Stimulated activated naive CD8-positive, alpha-beta T cell treated with anti-CD3 and anti-CD28 coated beads, Interleukin-15, Interleukin-2, amounts not matched to agents 100 ng/mL and 50 ng/mL, for 24 hours (primary cell): ENCODE data around the gene DNAJC4.

Experiments
- H3K27ac Mint-ChIP-seq: one replicate; pipeline ENCODE4 v1.8.0; 2021; ENCODE audit warnings: mild to moderate bottlenecking, mixed read lengths
- H3K27me3 Mint-ChIP-seq: one replicate; pipeline ENCODE4 v1.8.0; 2021; ENCODE audit warnings: mixed read lengths
- H3K36me3 Mint-ChIP-seq: one replicate; pipeline ENCODE4 v1.8.0; 2021; ENCODE audit warnings: low read depth, mixed read lengths
- H3K4me1 Mint-ChIP-seq: one replicate; pipeline ENCODE4 v1.8.0; 2021; ENCODE audit warnings: low read depth, mixed read lengths
- H3K4me3 Mint-ChIP-seq: one replicate; pipeline ENCODE4 v1.8.0; 2021; ENCODE audit warnings: mild to moderate bottlenecking, mixed read lengths
- H3K9me3 Mint-ChIP-seq: one replicate; pipeline ENCODE4 v1.8.0; 2021; ENCODE audit warnings: mixed read lengths

Gene DNAJC4

DNA sequence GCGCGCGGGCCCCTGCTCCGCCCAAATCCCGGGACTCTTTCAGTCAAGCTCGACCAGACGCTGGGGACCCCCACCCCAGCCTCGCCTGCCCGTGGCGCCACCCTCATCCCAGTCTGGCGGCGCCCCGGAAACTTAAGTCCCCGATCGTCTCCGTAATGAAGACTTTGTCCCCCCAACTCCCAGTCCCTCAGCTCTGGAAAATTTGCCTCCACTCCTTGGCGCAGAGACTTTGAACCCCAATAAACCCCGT is 21.3 kb downstream of the DNAJC4 start:
- H3K27me3 Mint-ChIP-seq = no peaks in the 10 kb centered on the region
- H3K27ac Mint-ChIP-seq = peak overlapping the region; percentile 31
- peaks cover 17% of the 10 kb centered on the region for H3K4me1 Mint-ChIP-seq
- peak overlapping the region; percentile 85 for H3K4me3 Mint-ChIP-seq
- no peaks in the 10 kb centered on the region for H3K9me3 Mint-ChIP-seq
- H3K36me3 Mint-ChIP-seq = no peaks in the 10 kb centered on the region

DNA sequence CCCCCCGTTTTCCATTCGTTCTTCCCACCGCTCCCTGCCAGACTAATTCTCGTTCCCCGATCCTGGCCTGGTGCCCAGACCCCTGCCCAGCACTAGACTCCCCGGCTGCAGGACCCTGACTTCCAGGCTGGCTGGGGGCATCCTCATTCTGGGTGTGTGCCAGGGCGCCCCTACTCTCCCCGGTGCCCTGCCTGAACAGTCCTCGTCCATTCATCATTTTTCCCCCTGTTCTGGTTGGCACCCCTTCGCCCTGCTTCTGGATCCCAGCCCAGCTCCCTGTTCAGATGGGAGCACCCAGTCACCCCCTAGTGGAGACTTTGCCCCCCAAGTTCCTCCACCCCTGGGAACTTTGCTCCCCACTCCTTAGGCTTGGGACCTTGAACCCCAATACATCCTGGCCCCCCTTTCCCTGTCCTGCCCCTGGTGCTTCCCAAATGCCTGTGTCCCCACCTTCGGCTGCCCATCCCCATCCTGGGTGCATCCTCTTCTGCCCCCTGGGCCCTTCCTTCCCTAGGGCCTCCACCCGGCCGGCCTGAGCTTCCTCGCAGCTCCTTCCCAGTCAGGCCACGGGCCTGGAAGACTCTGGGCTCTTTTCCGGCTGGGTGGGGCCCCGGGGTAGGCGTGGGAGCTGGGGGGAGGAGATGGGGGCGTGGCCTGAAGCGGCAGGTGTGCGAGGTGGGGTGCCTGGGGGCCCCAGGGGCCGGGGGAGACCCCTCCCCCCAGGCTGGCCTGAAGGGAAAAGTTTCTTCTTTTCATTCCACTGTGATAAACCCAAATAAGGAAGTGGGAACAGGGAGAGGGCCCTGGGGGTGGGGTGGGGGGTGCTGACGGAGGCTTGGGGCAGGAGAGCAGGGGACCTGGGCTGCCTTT is 21.9 kb downstream of the DNAJC4 start:
- Mint-ChIP-seq H3K9me3 (no peaks in the 10 kb centered on the region), H3K27me3 (no peaks in the 10 kb centered on the region), H3K27ac (peak overlapping the region; percentile 31), H3K4me3 (peak overlapping the region; percentile 85), H3K4me1 (peaks cover 17% of the 10 kb centered on the region), H3K36me3 (no peaks in the 10 kb centered on the region)

DNA sequence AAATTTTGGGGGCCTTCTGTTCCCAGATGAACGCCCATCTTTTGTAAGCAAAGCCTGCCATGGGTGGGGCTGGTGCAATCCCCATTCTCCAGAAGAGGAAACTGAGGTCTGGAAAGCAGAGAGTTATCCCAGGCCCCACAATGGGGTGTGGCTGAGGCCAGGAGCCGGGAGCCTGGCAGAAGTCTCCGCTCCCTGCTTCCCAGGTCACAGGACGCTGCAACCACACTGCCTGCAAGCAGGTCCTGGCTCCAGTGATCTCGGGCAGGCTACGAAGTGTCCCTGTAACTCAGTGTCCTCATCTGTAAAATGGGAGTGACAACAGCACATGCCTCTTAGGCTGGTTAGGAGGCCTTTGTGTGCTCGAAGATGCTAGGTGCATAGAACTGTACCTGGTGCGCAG is 22.7 kb downstream of the DNAJC4 start:
- Mint-ChIP-seq H3K27me3 (no peaks in the 10 kb centered on the region), H3K4me1 (peaks cover 13% of the 10 kb centered on the region), H3K36me3 (no peaks in the 10 kb centered on the region), H3K4me3 (no peak overlapping the region), H3K27ac (no peak overlapping the region), H3K9me3 (no peaks in the 10 kb centered on the region)

DNA sequence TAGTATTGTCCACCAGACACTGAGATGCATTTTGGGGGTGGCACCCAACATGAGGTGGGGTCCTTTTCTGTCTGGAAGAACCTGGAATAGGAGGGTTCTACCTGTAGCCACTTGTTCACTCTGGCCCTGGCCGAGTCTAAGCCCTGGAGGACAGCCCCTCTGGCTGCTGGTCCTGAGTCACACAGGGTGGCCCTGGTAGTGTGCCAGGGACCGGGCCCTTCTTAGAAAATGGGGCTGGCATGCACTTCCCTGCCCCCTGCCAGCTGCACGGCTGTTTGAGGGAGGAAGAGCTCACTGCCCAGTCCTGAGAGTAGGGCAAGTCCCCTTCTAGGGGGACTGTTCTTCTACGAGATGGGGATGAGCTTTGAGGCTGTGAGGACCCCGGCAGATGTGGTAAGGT is 23.1 kb downstream of the DNAJC4 start:
- Mint-ChIP-seq H3K9me3 (no peaks in the 10 kb centered on the region), H3K27me3 (no peaks in the 10 kb centered on the region), H3K27ac (no peak overlapping the region), H3K36me3 (no peaks in the 10 kb centered on the region), H3K4me1 (peaks cover 12% of the 10 kb centered on the region), H3K4me3 (no peak overlapping the region)

DNA sequence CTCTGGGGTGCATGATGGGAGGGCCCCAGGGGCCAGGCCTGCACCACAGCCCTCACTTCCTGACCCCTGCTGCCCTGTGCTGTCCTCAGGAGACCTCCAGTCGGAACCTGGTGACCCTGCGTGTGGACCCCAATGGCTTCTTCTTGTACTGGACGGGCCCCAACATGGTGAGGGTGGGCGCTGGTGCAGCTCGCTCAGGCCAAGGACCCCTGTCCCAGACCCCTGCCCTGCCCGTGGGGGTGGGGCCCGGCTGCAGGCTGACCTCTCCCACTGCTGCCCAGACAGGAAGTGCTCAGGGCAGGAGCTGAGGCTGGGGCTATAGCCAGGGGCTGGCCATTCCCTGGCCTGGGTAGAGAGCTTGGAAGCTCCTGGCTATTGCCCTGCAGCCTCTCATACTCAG is 24.0 kb downstream of the DNAJC4 start:
- Mint-ChIP-seq H3K27me3 (no peaks in the 10 kb centered on the region), H3K4me3 (no peak overlapping the region), H3K4me1 (peaks cover 13% of the 10 kb centered on the region), H3K27ac (no peak overlapping the region), H3K36me3 (peaks cover 2% of the 10 kb centered on the region), H3K9me3 (no peaks in the 10 kb centered on the region)

DNA sequence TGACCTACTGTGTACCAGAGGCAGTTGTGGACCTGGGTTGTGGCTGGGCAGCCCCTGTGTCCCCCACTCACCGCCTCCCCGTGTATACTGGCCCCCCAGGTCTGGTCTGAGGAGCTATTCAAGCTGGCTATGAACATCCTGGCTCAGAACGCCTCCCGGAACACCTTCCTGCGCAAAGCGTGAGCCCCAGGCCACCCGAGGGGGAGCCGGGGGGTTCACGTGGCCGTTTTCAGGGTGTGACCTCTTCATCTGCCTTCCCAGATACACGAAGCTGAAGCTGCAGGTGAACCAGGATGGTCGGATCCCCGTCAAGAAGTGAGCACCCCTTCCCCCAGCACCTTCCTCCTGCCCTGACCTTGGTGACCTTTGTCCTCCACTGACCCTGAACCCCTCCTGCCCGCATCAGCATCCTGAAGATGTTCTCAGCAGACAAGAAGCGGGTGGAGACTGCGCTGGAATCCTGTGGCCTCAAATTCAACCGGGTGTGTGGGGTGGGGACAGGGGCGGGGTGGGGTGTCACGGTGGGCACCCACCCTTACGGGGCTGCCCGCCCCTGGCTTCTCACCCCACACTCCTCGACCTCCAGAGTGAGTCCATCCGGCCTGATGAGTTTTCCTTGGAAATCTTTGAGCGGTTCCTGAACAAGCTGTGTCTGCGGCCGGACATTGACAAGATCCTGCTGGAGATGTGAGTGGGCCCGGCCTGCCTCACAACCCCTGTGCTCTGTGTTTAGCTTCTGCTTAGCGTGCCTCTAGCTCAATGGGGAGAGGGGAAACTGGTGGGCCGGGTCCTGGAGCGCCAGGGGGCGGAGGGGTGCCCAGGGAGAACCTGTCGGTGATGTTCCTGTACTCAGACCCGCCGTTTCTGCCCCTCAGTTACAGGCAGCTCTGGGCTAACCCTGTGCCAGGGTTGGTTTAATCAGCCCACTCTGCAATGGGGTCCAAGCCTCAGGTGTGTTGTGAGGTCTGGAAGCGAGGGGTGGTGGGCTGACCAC is 25.1 kb downstream of the DNAJC4 start:
- Mint-ChIP-seq H3K27me3 (no peaks in the 10 kb centered on the region), H3K36me3 (peaks cover 13% of the 10 kb centered on the region), H3K4me1 (peaks cover 20% of the 10 kb centered on the region), H3K9me3 (no peaks in the 10 kb centered on the region), H3K27ac (no peak overlapping the region), H3K4me3 (no peak overlapping the region)

DNA sequence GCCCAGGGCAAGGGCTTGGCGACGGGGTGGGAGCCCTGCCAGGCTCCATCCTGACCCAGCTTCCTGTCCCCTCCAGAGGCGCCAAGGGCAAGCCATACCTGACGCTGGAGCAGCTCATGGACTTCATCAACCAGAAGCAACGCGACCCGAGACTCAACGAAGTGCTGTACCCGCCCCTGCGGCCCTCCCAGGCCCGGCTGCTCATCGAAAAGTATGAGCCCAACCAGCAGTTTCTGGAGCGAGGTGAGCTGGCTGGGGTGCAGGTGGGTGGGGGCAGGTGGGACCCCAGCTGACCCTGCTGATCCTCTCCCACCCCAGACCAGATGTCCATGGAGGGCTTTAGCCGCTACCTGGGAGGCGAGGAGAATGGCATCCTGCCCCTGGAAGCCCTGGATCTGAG is 26.0 kb downstream of the DNAJC4 start:
- H3K27ac Mint-ChIP-seq = no peak overlapping the region
- H3K9me3 Mint-ChIP-seq = no peaks in the 10 kb centered on the region
- no peaks in the 10 kb centered on the region for H3K27me3 Mint-ChIP-seq
- no peak overlapping the region for H3K4me3 Mint-ChIP-seq
- H3K4me1 Mint-ChIP-seq = peaks cover 20% of the 10 kb centered on the region
- peaks cover 13% of the 10 kb centered on the region for H3K36me3 Mint-ChIP-seq

DNA sequence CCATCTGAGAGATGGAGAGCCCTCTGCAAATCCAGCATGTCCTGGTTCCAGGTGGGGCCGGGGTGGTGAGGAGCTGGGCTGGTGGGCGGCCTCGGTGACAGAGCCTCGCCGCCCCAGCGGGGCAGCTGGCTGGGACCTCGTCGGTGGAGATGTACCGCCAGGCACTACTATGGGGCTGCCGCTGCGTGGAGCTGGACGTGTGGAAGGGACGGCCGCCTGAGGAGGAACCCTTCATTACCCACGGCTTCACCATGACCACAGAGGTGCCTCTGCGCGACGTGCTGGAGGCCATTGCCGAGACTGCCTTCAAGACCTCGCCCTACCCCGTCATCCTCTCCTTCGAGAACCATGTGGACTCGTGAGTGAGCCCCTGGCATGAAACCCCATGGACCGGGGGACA is 28.0 kb downstream of the DNAJC4 start:
- Mint-ChIP-seq H3K36me3 (peaks cover 16% of the 10 kb centered on the region), H3K4me3 (no peak overlapping the region), H3K4me1 (peaks cover 13% of the 10 kb centered on the region), H3K27ac (no peak overlapping the region), H3K9me3 (no peaks in the 10 kb centered on the region), H3K27me3 (no peaks in the 10 kb centered on the region)

DNA sequence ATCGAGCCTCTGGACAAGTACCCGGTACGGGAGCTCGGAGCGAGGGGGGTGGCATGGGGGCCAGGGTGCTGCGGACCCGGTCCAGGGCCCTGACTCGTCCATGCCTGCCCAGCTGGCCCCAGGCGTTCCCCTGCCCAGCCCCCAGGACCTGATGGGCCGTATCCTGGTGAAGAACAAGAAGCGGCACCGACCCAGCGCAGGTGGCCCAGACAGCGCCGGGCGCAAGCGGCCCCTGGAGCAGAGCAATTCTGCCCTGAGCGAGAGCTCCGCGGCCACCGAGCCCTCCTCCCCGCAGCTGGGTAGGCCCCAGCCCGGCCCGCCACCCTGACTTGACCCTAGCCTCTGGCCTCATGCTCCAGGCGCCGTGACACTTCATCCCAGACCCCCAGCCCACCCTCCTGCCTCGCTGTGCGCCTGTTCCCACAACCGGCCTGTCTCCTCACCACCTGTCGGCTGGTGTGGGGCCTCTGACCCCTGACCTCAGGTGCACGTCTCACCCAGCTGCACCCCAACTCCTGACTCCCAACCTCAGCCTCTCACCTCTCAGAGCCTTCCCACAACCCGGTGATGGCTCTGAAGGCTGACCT is 28.7 kb downstream of the DNAJC4 start:
- H3K27ac Mint-ChIP-seq = peak overlapping the region; percentile 38
- H3K9me3 Mint-ChIP-seq = no peaks in the 10 kb centered on the region
- no peaks in the 10 kb centered on the region for H3K27me3 Mint-ChIP-seq
- peaks cover 16% of the 10 kb centered on the region for H3K36me3 Mint-ChIP-seq
- peaks cover 13% of the 10 kb centered on the region for H3K4me1 Mint-ChIP-seq
- H3K4me3 Mint-ChIP-seq = no peak overlapping the region

DNA sequence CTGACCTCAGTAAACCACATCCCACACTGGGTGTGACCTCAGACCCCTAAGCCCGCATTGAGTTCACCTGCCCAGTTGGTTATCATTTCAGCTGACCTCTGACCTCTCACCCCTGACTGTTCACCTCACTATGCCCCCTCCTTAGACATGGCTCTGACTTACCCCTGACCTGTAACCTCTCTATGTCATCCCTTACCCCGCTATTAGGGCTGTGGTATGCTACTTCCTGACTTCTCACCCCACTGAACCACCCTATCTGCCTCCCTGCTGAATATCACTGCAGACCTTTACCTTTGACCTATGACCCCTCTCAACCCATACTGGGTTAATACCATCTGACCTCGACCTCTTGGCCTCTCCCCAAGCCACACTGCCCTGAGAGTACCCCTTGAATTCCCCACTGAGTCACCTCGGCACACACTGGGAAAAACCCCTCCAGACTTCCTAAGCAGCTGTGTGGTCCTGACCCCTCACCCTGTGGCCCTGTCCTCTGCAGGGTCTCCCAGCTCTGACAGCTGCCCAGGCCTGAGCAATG is 29.3 kb downstream of the DNAJC4 start:
- Mint-ChIP-seq H3K36me3 (peaks cover 16% of the 10 kb centered on the region), H3K9me3 (no peaks in the 10 kb centered on the region), H3K4me3 (no peak overlapping the region), H3K27ac (peak overlapping the region; percentile 38), H3K4me1 (peaks cover 13% of the 10 kb centered on the region), H3K27me3 (no peaks in the 10 kb centered on the region)

DNA sequence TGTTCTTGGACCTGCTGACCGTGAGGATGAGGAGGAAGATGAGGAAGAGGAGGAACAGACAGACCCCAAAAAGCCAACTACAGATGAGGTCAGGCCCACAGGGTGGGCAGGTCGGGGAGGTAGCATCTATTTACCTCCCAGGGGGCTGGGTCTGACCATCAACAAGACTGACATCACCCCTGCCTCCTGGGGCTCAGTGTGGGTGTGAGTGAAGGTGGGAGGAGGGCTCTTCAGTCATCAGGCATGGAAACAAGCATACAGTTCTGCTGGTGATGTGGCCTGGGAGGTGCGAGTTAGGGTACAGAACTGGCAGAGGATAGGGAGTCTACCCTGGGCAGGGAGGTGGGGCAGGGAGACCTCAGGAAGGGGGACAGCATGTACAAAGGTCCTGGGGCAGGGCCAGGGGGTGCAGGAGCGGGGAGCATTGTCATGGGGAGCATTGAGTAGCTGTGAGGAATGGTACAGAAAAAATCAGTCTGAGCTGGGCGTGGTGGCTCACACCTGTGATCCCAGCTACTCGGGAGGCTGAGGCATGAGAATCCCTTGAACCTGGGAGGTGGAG is 29.9 kb downstream of the DNAJC4 start:
- Mint-ChIP-seq H3K27ac (peak overlapping the region; percentile 38), H3K27me3 (no peaks in the 10 kb centered on the region), H3K9me3 (no peaks in the 10 kb centered on the region), H3K36me3 (peaks cover 16% of the 10 kb centered on the region), H3K4me1 (peaks cover 13% of the 10 kb centered on the region), H3K4me3 (no peak overlapping the region)

DNA sequence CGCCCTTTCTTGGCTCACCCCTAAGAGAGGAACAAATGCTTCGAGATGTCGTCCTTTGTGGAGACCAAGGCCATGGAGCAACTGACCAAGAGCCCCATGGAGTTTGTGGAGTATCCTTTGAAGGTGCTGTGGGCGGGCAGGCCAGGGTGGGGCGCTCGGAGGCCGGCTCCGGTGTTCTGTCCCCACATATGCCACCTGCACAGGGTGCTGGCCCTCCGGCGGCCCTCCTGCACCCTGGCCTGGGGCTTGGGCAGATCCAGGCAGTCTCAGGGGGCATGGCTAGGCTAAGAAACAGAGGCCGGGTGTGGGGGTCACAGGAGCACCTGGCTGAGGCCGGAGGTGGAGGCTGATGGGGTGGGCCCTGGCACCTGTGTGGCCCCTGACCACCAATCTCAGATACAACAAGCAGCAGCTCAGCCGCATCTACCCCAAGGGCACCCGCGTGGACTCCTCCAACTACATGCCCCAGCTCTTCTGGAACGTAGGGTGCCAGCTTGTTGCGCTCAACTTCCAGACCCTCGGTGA is 31.3 kb downstream of the DNAJC4 start:
- peaks cover 13% of the 10 kb centered on the region for H3K4me1 Mint-ChIP-seq
- H3K27me3 Mint-ChIP-seq = no peaks in the 10 kb centered on the region
- H3K9me3 Mint-ChIP-seq = no peaks in the 10 kb centered on the region
- H3K36me3 Mint-ChIP-seq = peaks cover 16% of the 10 kb centered on the region
- no peak overlapping the region for H3K4me3 Mint-ChIP-seq
- H3K27ac Mint-ChIP-seq = no peak overlapping the region

DNA sequence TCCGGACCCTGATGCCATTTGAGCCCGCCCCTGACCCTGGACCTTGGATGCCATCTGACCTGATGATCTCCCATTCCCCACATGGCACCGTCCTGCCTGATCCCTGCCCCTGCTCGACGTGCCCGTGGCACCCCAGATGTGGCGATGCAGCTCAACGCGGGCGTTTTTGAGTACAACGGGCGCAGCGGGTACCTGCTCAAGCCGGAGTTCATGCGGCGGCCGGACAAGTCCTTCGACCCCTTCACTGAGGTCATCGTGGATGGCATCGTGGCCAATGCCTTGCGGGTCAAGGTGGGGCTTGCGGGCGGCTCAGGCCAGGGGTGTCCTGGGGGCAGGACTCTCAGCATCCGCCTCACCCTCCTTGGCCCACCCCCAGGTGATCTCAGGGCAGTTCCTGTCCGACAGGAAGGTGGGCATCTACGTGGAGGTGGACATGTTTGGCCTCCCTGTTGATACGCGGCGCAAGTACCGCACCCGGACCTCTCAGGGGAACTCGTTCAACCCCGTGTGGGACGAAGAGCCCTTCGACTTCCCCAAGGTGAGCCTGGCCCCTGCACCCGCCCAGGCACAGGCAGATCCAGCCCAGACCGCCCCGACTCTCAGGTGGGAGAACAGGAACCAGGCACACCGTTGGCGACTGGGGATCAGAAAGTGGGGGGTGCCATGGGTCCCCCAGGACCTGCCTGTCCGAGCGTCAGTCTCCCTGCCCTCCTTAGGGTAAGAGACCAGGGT is 32.1 kb downstream of the DNAJC4 start:
- no peak overlapping the region for H3K27ac Mint-ChIP-seq
- H3K4me1 Mint-ChIP-seq = peaks cover 13% of the 10 kb centered on the region
- no peaks in the 10 kb centered on the region for H3K27me3 Mint-ChIP-seq
- H3K4me3 Mint-ChIP-seq = no peak overlapping the region
- peaks cover 16% of the 10 kb centered on the region for H3K36me3 Mint-ChIP-seq
- H3K9me3 Mint-ChIP-seq = no peaks in the 10 kb centered on the region
